HFF-Myc (cell line): Measurements from ENCODE around the gene ZNF641.

Experiments used
- DNase-seq: peaks from one replicate; pipeline ENCODE4 v3.0.0-alpha.2; 2011; ENCODE audit warnings: low read depth; ENCODE audit errors: extremely low read depth
- H3K4me3 ChIP-seq: replicated peaks from 2 replicates; pipeline ENCODE4 v1.5.1; 2011; ENCODE audit warnings: low read depth, mild to moderate bottlenecking, control low read depth, low read length
- CTCF ChIP-seq: IDR thresholded peaks from 2 replicates; pipeline ENCODE4 v1.5.1; 2012; ENCODE audit warnings: mild to moderate bottlenecking, low read depth, low read length, control low read depth; ENCODE audit errors: missing control alignments

Gene ZNF641

DNA sequence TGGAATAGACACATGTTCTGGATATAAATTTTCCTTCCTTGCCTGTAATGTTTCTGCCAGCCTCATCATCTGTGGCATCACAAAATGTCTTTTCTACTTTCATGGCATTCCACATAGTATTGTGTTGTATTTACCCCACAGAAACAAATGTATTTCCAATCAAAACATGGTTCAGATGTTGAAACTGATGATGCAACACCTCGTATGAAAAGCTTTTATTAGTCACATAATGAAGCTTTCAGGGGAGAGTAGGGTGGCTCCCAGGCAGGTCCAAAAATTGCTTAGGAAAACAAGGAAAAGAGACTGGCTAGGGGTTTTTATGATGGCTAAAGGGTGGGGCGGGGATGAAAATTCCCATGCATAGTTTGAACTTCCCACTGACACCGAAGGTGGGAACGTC is 29.1 kb upstream of the ZNF641 start:
- TF ChIP-seq CTCF: no peak
- H3K4me3 ChIP-seq: no peak overlapping the region
- DNase-seq: no peak

- no peak for TF ChIP-seq CTCF
- H3K4me3 ChIP-seq: no peak overlapping the region
- DNase-seq: no peak
These were observed 26.9 kb upstream of the ZNF641 start for GRCh38 chr12:48377646-48378045.

- no peak for DNase-seq
These were observed 23.4 kb upstream of the ZNF641 start for GRCh38 chr12:48374164-48374563.

DNA sequence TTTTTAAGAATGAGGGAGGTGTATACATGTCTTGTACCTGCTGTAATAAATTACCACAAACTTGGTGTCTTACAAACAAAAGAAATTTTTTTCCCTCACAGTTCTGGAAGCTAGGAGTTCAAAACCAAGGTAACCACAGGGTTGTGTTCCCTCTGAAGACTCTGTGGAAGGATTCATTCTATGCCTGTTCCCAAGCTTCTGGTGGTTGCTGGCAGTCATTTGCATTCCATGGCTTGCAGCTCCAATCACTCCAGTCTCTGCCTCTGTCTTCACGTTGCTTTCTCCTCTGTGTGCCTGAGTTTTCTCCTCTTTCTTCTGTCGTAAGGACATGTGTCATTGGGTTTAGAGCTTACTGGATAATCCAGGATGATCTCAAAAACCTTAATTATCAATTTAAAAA is 15.4 kb upstream of the ZNF641 start:
- H3K4me3 ChIP-seq: no peak overlapping the region
- no peak for TF ChIP-seq CTCF
- DNase-seq: no peak

More at GRCh38 chr12:48374164-48374563, 23.4 kb upstream of the ZNF641 start:
- H3K4me3 ChIP-seq: no peak overlapping the region
- no peak for TF ChIP-seq CTCF

DNA sequence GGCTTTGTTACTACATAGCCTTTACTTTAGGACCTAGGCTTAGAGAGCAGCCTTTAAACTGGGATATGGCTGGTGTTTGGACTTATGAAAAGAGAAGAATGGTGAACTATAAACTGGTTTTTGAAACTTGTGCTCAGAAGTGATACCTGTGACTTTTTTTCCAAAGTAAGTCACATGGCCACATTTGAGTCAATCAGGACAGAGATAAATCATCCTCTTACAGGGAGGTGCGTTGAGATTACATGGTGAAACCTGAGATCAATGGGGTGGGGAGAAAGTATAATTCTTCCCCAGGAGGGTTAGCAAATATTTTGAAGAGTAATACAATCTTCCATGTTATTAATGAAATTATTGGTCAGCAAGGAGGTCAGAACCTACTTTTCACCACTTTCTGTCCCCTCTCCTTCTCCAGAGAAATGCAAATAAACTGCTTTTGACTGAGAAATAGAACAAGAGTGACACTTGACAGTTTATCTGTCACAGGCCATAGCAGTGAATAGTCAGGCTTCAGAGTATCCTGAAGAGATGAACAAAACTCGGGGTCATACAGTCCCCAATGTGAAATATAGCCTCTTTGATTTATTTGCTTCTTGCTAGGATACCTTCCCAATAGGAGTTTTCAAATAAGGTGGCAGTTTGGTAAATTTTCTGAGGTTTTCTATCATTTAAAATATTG is 11.1 kb upstream of the ZNF641 start:
- no peak overlapping the region for H3K4me3 ChIP-seq
- DNase-seq: no peak
- no peak for TF ChIP-seq CTCF

DNA sequence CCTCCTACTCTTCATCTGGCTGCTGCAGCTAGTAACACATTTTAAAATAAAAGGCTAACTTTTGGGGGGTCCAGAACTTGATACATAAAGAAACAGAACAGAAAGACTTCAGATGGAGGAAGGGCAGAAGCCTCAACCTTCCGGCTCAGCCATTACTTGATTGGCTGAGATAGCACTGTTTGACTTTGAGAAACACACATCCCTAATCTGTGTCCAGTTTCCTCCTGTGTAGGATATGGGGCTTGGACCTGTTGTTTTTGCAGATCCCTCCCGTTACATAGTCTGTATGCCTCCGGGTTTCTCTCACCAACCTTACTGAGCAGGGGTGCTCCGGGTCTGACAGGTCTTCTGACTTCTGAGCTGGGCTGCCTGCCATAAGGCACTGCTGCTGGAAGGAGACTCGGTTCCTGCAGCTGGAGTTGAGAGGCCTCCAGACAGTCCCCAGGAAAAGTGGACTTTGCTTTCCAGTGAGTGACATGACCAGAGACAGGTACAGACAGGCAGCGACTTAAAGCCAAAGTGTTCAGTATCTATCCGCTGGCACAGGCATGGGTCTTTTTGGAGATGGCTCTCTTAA is 8.3 kb upstream of the ZNF641 start:
- no peak overlapping the region for H3K4me3 ChIP-seq
- DNase-seq: no peak
- no peak for TF ChIP-seq CTCF
